ENCODE results near the gene GLIPR1L1. TPM values are rescaled to one million over a fixed set of nuclear protein-coding genes. Genes with fewer than 3 reads are reported as not detected.

GLIPR1L1 gene
- total and polyA plus RNA-seq, 2 of the 8 experiments (the other 6 are each of a cell fraction or from before 2014, with no cell fraction given) = 1.2 to 1.7 TPM

DNA sequence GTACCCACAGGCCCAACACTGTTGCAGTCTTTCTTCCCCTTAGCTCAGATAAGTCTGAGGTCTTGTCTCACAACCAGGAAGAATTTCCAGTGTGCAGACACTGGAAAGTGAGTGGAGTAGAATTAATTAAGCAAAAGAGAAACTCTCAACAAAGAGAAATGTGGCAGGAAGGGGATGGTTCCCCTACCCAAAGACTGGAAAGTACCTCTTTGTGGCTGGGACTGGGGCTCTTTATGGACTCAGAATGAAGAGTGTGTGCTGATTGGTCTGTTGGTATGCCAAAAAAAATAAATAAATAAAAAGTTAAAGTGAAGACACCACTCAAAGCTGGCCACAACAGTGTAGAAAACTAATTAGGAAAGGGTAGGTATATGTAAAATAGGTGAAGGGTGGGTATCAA, 26.4 kb downstream of the GLIPR1L1 start (continued):
- TF ChIP-seq, protein P1, sequence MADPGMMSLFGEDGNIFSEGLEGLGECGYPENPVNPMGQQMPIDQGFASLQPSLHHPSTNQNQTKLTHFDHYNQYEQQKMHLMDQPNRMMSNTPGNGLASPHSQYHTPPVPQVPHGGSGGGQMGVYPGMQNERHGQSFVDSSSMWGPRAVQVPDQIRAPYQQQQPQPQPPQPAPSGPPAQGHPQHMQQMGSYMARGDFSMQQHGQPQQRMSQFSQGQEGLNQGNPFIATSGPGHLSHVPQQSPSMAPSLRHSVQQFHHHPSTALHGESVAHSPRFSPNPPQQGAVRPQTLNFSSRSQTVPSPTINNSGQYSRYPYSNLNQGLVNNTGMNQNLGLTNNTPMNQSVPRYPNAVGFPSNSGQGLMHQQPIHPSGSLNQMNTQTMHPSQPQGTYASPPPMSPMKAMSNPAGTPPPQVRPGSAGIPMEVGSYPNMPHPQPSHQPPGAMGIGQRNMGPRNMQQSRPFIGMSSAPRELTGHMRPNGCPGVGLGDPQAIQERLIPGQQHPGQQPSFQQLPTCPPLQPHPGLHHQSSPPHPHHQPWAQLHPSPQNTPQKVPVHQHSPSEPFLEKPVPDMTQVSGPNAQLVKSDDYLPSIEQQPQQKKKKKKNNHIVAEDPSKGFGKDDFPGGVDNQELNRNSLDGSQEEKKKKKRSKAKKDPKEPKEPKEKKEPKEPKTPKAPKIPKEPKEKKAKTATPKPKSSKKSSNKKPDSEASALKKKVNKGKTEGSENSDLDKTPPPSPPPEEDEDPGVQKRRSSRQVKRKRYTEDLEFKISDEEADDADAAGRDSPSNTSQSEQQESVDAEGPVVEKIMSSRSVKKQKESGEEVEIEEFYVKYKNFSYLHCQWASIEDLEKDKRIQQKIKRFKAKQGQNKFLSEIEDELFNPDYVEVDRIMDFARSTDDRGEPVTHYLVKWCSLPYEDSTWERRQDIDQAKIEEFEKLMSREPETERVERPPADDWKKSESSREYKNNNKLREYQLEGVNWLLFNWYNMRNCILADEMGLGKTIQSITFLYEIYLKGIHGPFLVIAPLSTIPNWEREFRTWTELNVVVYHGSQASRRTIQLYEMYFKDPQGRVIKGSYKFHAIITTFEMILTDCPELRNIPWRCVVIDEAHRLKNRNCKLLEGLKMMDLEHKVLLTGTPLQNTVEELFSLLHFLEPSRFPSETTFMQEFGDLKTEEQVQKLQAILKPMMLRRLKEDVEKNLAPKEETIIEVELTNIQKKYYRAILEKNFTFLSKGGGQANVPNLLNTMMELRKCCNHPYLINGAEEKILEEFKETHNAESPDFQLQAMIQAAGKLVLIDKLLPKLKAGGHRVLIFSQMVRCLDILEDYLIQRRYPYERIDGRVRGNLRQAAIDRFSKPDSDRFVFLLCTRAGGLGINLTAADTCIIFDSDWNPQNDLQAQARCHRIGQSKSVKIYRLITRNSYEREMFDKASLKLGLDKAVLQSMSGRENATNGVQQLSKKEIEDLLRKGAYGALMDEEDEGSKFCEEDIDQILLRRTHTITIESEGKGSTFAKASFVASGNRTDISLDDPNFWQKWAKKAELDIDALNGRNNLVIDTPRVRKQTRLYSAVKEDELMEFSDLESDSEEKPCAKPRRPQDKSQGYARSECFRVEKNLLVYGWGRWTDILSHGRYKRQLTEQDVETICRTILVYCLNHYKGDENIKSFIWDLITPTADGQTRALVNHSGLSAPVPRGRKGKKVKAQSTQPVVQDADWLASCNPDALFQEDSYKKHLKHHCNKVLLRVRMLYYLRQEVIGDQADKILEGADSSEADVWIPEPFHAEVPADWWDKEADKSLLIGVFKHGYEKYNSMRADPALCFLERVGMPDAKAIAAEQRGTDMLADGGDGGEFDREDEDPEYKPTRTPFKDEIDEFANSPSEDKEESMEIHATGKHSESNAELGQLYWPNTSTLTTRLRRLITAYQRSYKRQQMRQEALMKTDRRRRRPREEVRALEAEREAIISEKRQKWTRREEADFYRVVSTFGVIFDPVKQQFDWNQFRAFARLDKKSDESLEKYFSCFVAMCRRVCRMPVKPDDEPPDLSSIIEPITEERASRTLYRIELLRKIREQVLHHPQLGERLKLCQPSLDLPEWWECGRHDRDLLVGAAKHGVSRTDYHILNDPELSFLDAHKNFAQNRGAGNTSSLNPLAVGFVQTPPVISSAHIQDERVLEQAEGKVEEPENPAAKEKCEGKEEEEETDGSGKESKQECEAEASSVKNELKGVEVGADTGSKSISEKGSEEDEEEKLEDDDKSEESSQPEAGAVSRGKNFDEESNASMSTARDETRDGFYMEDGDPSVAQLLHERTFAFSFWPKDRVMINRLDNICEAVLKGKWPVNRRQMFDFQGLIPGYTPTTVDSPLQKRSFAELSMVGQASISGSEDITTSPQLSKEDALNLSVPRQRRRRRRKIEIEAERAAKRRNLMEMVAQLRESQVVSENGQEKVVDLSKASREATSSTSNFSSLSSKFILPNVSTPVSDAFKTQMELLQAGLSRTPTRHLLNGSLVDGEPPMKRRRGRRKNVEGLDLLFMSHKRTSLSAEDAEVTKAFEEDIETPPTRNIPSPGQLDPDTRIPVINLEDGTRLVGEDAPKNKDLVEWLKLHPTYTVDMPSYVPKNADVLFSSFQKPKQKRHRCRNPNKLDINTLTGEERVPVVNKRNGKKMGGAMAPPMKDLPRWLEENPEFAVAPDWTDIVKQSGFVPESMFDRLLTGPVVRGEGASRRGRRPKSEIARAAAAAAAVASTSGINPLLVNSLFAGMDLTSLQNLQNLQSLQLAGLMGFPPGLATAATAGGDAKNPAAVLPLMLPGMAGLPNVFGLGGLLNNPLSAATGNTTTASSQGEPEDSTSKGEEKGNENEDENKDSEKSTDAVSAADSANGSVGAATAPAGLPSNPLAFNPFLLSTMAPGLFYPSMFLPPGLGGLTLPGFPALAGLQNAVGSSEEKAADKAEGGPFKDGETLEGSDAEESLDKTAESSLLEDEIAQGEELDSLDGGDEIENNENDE (IDR thresholded peaks at IDR 0.05; ENCODE audit: insufficient replicate concordance, low read length) = no peak
- TF ChIP-seq TBP (IDR thresholded peaks at IDR 0.05; ENCODE audit: low read depth, low read length) = no peak
- TF ChIP-seq JUN (IDR thresholded peaks at IDR 0.05; ENCODE audit: low read depth, low read length) = no peak
- no peak for TF ChIP-seq SIN3A (conservative IDR thresholded peaks at IDR 0.05 in 1 of 2, IDR thresholded peaks at IDR 0.05 in 1 of 2; ENCODE audit: low read depth in 1 of 2, low read length in 2 of 2)
- TF ChIP-seq SIRT6 (IDR thresholded peaks at IDR 0.05; ENCODE audit: low read length) = no peak
- TF ChIP-seq TAF1 (IDR thresholded peaks at IDR 0.05; ENCODE audit: low read depth, low read length) = no peak
- TF ChIP-seq RBBP5 (IDR thresholded peaks at IDR 0.05; ENCODE audit: borderline replicate concordance, low read depth, low read length) = no peak
- no peak for TF ChIP-seq CEBPB (IDR thresholded peaks at IDR 0.05; ENCODE audit: low read depth, low read length)
- no peak for TF ChIP-seq RAD21 (IDR thresholded peaks at IDR 0.05 in 1 of 2, conservative IDR thresholded peaks at IDR 0.05 in 1 of 2; ENCODE audit: low read depth in 2 of 2, low read length in 2 of 2)
- TF ChIP-seq EP300 (IDR thresholded peaks at IDR 0.05; ENCODE audit: borderline replicate concordance in 1 of 2, low read depth in 2 of 2, low read length in 2 of 2) = no peak
- no peak for TF ChIP-seq RFX5 (IDR thresholded peaks at IDR 0.05; ENCODE audit: borderline replicate concordance, low read depth, low read length)
- TF ChIP-seq GABPA (IDR thresholded peaks at IDR 0.05; ENCODE audit: borderline replicate concordance, insufficient read depth, low read length) = no peak
